Measurements from ENCODE around the gene PHC2.
"Not testable (repeated sequence)": the region's sequence is repeated elsewhere in the genome, so short reads cannot be mapped to it uniquely, and the experiment has no call there.

The PHC2 gene

GRCh38 chr1:33329600-33330305 lies 101.1 kb downstream of the PHC2 start:
- FAIRE-seq, result no peak

GRCh38 chr1:33328817-33329216 lies 102.1 kb downstream of the PHC2 start:
- no peak for FAIRE-seq

GRCh38 chr1:33327587-33328325 lies 103.1 kb downstream of the PHC2 start:
- FAIRE-seq, result no peak

- FAIRE-seq, result no peak
Observed at GRCh38 chr1:33326785-33327184, 104.1 kb downstream of the PHC2 start.

GRCh38 chr1:33324677-33325575 lies 106.0 kb downstream of the PHC2 start:
- no peak for FAIRE-seq

DNA sequence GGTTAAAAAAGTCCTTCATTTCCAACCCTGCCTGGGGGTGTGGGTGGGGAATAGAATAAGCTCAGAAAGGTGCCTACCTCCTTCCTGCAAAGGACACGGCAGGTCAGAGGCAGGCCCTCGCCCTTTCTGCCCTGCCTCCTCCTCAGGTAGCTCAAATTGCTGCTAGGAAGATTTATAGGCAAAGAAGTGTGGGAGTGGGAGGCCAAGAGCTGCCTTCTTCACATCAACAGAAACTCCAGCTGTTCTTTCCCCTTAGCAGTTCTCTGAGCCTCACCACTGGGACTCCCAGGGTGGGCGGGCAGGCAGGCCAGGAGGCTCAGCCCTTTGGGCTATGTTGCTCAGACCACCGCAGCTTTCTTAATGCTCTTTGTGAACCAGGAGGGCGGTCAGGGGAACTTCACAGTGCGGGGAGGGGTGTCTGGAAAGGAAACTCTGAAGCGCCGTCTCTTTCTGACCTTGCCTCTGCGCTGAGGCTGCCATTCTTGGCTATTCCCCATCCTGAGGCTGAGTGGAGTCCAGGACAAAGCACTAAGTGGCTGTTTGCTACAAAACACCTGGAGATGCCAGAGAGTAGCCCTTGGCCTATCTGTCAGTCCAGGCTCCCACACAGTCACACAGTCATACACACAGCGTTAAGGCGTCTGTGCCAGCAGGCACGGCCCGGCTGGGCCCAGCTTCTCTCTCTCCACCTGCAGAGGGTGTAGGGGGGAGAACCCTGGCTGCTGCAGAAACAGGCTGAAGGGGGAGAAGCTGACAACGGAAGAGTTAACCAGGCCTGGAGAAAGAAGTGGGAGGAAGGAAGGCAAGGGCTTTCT lies 107.0 kb downstream of the PHC2 start:
- no peak for FAIRE-seq

DNA sequence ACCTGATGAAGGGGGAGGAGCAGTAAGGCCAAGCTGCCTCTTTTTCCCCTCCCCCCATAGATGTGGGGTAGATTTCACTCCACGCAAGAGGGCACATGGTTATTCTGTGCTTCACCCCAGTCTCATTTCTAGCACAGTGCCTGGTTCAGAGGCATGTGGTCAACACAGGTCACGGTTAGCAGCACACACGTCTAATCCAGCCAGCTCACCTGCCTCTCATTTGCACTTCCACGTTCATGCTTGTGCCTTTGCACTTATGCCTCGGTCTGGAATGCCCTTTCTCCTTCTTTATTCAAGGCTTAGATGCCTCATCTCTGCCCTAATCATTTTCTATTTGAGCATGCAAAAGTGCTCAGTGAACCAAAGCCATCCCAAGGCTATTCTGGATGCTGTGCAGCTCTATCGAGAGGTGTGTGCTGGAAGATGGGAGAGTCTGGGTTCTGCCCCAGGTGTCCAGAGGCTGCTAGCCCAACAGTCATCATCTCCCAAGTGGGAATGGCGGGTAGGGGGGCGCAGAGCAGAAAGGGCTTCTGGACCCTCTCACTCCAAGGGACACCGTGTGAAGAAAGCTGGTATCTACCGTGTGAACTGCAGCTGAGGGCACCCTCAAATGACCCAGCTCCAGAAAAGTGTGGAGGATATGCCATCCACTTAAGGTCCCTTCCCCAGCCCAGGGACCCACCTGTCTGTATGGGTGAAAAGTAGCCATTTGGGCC lies 107.9 kb downstream of the PHC2 start:
- FAIRE-seq, result no peak

GRCh38 chr1:33322109-33322508 lies 108.8 kb downstream of the PHC2 start:
- no peak for FAIRE-seq

DNA sequence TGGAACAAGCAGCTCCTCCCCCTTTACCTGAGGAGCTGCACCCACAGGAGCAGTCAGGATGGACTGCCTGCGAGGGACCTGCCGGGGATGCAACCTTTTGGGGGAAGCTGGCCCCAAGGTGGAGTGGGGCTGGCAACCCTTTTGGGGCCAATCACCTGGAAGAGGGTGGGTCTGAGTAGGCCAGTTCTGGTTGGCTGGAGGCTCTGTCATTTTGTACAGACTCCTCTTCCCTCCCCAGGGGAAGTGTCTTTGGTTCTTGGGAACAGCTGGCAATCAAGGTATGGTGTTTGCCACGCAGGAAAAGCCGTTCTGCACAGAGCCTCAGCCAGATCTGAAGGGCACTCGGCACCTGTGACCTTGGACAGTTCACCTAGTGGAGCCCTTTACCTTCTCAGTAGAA lies 109.7 kb downstream of the PHC2 start:
- no peak for FAIRE-seq

- FAIRE-seq, result no peak
Observed at GRCh38 chr1:33320619-33321165, 110.2 kb downstream of the PHC2 start, which contains the start of gene A3GALT2. Gene A3GALT2, minus strand, starts transcription at chr1:33321098. Its CDS starts 0 bp downstream, at chr1:33321098.

DNA sequence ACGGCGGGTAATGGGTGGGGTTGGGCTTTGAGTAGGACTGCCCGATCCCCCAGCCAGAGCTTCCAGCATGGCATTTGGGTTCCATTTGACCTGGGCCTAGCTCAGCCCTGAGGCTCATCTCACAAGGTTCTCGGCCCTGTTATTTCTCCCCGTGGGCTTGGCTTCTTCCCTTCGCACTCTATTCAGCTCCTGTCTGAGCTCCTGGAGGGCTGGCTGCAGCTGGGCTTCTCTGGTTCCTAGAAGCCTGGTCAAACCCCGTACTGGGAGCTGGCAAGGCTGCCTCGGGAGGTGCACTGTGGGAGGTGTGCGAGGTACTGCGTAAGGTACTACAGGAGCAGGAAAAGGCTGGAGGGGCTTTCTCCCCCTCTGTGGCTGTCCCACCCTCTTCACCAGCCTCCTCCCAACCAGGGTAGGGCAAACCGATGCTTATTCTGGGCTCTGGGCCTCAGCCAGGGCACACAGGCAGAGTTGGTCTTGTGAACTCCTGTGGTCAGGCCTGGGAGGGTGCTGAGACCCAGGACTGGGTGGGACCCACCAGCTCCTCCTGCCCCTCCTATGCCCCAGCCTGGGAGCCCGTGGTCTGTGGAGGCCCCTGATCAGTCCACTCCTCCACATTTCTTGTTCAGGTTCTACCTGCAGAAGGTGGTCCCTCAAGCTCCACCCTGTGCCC lies 110.8 kb downstream of the PHC2 start:
- FAIRE-seq, result no peak

DNA sequence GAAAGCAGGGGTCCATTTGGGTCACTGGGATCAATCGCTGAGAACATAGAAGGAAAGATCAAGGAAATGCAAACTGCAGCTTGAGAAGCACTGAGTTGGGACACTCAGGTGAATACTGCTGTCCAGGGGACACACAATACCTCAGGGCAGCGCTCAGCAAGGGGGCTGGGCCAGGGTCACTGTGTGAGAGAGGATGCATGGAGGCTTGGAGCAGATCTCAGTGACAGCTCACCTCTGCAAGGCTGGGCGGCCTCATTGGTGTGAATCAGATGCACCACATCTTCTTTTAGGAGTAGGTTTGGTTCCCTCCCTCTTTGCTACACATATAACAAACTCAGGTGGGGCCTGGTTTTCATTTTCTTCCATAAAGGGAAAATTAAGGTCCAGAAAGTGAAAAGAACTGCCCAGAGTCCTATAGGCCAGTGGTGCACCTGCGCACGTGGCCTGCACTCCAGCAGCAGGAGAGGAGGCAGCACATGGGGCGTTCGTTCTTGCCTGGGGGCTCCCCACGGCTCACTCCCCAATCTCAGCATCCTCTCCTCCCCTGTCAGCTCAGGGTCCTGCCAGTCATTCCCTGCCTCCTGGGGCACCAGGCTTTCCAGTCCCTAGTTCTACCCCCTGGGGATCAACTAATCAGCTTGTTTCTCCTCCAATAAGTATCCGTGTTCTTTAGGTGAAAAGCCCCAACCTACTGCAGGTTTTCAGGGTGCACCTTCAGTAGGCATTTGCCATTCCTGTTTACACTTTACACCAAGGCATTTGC lies 111.5 kb downstream of the PHC2 start:
- FAIRE-seq, result no peak

DNA sequence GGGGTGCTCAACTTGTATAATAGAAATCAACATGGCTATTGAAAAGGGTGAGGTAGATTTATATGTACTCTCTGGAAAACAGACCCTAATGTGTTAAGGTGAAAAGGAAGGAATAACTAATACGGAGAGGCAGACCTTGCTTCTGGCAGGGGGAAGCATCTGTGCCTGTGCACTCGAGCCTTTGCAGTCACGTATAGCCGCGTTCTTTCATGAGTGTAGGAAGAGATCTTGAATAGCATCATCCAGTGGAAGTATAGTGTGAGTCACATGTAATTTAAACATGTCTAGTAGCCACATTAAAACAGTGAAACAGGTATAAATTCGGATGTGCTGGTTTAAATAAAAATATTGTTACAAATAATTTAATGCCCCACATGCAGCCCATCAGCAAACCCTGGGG lies 112.9 kb downstream of the PHC2 start:
- no peak for FAIRE-seq

DNA sequence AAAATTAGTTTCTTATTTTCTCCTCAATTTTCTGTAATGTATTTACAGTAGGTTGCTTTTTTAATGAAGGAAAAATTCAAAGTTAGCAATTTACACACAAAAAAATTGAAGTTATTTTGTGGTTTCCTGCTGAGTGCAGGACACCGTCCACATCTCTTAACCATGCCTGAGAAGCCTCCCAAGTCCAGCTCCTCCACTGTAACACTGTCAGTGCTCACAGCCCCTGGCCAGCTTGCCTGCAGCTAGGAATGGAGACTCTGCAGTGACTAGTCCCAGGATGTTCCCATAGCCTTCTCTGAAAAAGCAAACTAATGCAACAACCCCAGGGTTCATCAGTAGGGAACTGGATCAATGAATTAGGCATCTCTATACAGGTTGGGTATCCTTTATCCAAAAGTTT lies 113.5 kb downstream of the PHC2 start:
- no peak for FAIRE-seq

DNA sequence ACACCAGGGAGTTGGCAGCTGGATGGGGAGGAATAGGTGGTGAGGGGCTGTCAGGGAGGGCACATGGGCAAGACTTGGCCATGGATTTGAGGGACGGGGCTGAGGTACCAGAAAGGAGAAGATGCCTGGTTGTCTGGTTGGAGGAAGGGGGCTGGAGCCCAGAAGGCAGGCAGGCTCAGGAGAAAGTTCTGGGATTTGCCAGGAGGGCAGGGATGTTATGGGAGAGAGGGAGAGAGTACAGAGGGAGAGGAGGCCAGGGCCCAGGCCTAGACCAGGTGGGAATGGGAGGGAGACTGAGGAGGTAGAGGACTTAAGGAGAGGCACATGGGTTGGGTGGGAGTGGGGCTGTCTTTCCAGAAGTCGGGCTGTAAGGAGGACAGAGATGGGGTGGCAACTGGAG lies 114.3 kb downstream of the PHC2 start:
- no peak for FAIRE-seq

GRCh38 chr1:33314416-33314815 lies 116.5 kb downstream of the PHC2 start:
- FAIRE-seq, result no peak

DNA sequence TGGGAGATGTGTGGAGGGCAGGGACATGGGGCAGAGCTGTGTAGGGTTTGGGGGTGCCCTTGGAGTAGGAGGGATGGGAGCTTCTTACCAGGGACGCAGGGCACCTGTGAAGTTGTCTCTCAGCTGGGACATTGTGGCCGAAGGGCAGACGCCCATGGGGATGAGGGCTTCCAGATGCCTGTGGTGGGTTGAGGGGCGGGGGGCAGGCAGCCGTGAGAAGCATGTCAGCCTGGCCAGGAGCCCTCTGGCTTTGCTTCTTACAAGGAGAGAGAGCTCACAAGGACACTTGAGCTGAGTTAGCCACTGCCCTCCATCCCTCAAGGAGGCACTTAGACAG lies 118.5 kb downstream of the PHC2 start:
- no peak for FAIRE-seq

- no peak for FAIRE-seq
Observed at GRCh38 chr1:33311706-33312412, 119.0 kb downstream of the PHC2 start.

DNA sequence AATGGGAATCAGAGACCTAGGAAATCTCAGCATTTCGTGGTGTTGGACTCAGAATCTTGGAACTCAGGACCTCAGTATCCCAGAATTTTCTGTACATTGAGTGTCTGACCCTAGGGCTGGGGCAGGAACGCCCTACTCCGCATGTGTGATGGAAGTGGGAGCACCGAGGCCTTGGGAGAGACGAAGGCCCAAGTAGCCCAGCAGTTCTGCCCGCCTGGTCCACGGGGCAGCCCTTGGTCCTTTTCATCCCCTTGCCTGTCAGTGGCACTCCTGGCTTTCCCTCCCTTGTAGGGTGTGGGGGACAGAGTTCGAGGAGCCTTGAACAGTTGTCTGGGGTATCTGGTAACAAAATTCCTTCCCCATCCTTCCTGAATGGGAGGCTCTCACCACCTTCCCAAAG lies 120.2 kb downstream of the PHC2 start:
- FAIRE-seq, result no peak

DNA sequence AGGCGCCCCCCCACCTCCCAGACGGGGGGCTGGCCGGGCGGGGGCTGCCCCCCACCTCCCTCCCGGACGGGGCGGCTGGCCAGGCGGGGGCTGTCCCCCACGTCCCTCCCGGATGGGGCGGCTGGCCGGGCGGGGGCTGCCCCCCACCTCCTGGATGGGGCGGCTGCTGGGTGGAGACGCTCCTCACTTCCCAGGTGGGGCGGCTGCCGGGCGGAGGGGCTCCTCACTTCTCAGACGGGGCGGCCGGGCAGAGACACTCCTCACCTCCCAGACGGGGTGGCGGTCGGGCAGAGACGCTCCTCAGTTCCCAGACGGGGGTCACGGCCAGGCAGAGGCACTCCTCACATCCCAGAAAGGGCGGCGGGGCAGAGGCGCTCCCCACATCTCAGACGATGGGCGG lies 121.5 kb downstream of the PHC2 start:
- not testable (repeated sequence) for FAIRE-seq
